ENCODE measurements around the gene ADAMTSL3.

The ADAMTSL3 gene

DNA sequence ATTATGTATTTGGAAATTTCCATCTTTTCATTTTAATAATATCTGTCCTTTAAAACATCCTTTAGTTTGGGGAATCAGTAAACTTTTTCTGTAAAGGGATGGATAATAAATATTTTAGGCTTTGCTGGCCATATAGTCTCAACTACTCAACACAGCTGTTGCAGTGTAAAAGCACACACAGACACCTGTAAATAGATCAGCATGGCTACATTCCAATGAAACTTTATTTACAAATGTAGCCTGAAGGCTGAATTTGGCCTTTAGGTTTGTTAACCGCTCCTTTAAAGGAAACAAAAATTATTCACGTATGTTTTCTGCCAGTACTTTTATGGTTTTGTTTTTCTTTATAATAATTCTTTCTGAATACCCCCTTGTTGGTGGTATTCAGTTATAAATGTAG, 184.8 kb downstream of the ADAMTSL3 start:
- DNase-seq (ENCODE audit: low read depth) = no peak

GRCh38 chr15:83842281-83842680, 188.4 kb downstream of the ADAMTSL3 start:
- DNase-seq (ENCODE audit: low read depth) = no peak

- no peak for DNase-seq (ENCODE audit: low read depth)
Observed at GRCh38 chr15:83843471-83843871, 189.5 kb downstream of the ADAMTSL3 start.

DNA sequence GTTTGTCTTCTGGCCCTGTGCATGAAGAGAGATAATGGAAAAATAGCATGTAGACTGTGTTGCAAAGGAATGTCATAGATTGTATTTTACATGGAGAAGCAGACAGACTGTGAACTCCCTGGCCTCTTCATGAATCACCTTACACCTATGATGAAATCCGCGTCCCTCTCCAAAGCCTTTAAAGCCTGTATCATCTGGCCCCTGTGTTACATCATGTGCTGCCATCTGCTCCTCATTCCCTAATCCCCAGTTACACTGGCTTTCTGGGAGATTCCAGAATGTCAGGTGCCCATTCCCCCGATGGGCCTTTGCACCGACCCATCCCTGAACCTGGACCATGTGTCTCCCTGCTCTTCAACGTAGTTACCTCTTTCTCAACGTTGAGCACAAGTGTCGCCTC, 190.8 kb downstream of the ADAMTSL3 start:
- no peak for DNase-seq (ENCODE audit: low read depth)

GRCh38 chr15:83845230-83845629, 191.3 kb downstream of the ADAMTSL3 start:
- no peak for DNase-seq (ENCODE audit: low read depth)

DNA sequence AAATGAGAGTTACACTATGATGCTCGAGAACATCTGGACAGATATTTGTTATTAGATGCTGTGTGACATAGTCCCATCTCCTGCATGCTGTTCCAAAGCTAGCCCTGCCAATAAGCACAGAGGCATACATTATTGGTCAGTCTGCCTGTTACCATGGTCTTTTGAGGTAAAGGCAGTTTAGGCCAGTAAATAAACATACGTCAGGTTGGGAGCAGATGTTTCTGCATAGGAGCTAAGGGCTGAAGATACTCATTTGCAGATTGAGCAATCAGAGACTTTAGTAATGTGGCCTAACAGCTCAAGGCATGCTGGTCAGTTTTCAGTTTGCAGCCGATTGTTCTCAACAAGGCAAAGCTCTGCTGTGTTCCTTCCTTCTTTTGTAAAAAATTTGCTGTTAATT, 192.9 kb downstream of the ADAMTSL3 start:
- DNase-seq (ENCODE audit: low read depth) = no peak

DNA sequence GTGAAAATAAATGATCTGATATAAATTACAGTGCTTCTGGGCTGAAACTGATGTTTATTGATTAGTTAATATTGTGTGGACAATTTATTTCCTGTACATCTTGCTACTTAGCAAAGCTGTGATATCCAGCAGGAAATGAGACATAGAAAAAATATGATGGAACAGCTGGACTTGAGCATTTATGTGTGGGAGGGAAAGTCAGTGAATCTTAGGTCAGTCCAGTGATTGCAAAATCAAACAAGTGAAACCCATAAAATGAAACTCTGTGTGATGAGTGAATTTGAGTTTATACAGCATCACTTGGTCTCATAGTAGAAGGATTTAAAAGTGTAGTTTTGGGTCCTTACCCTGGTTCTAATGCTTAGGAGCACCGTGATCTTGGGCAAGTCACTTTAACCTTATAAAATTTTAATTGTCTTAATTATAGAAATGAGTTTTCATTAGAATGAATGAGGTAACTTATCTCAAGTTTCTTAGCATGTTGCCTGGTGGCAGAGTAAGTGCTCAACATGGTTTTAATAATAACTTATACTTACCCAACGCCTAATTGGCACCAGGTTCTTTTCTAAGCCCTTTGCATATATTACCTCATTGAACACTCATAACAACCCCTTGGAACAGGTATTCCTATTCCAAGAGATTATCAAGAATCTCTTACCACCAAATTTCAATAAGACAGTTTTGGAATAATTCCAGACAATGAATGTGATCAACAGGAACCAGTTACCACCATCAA, 194.6 kb downstream of the ADAMTSL3 start:
- no peak for DNase-seq (ENCODE audit: low read depth)

DNA sequence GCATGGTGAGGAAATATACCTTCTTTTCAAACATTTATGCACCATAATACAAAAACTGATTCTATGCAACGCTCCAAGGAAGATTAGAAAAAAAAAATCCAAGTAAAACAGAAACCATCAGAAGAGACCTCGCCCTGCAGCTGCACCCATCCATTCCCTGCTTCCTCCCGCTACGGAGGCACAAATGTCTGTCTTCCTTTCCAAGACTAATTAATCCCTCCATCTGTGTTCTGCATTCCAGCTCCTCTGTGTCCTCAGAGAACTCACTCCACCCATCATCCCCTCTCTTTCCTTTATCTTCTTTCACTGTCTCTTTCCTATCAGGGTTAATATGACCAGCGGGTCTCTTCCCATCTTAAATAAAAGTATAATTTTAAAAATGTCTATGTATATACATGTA, 196.1 kb downstream of the ADAMTSL3 start:
- DNase-seq (ENCODE audit: low read depth) = no peak

DNA sequence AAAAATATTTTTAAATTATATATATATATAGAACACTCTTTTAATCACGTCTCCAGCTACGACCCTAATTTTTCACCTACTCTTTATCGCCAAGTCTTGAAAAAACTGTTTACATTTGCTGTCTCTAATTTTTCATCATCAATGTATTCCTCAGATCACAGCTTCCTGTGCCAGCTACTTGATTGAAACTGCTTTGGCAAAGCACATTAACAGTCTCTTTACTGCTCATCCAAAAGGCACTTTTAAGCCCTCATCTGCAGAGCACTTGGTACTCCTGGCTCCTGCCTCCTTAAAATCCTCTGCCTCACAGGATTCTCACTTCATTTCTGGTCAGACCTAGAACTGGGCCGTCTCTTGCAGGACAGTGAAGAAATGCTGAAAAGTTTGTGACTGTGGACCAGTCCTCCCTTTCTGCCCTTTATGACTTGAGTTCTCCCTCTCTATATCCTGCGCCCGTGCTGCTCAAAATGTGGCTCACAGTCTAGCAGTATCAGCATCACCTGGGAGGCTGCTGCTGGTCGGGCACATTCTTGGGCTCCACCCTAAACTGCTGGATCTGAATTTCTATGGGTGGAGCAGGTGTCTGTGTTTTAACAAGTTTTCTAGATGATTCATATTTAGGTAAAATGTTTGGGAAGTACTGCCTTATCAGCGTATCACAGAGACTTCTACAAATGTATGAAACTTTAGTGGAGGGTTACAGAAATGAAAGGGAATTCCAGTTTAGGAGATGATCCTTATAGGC, 196.8 kb downstream of the ADAMTSL3 start:
- DNase-seq (ENCODE audit: low read depth) = no peak

- no peak for DNase-seq (ENCODE audit: low read depth)
Observed at GRCh38 chr15:83853232-83853631, 199.3 kb downstream of the ADAMTSL3 start.

- no peak for DNase-seq (ENCODE audit: low read depth)
Observed at GRCh38 chr15:83854321-83854720, 200.4 kb downstream of the ADAMTSL3 start.

DNA sequence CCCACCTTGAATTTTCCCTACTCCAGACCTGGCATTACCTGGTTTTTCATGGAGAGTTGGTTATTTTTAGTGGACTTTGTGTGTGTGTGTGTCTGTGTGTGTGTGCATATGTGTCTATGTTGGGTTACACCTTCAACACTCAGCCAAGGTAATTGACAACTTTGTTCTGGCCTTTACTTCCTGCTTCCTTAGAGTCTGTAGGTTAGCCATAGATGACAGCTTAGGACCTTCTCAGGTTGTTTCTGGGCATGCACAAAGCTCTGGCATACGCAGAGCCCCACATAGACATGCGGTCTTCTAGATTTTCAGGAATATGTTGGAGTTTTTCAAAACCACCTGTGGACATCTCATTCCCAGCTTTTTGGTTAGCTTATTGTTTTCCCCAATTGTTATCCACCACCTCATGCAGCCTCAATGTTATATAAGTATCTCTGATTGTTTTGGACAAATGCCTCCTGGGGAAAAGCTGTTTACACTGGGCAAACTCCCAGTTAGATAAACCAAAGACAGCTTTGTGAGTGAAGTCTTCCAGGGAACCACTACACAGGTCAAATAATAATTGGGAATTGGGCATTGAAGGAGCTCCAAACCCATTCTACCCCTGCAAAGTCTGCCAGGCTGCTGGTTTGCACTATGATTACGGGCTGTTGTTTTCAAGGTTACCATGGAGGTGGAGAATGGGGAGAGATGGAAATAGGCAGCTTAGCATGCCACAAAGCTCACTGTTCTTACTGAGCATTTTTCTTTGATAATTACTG, 201.2 kb downstream of the ADAMTSL3 start:
- DNase-seq (ENCODE audit: low read depth) = no peak

GRCh38 chr15:83855956-83856355, 202.0 kb downstream of the ADAMTSL3 start:
- DNase-seq (ENCODE audit: low read depth) = no peak

DNA sequence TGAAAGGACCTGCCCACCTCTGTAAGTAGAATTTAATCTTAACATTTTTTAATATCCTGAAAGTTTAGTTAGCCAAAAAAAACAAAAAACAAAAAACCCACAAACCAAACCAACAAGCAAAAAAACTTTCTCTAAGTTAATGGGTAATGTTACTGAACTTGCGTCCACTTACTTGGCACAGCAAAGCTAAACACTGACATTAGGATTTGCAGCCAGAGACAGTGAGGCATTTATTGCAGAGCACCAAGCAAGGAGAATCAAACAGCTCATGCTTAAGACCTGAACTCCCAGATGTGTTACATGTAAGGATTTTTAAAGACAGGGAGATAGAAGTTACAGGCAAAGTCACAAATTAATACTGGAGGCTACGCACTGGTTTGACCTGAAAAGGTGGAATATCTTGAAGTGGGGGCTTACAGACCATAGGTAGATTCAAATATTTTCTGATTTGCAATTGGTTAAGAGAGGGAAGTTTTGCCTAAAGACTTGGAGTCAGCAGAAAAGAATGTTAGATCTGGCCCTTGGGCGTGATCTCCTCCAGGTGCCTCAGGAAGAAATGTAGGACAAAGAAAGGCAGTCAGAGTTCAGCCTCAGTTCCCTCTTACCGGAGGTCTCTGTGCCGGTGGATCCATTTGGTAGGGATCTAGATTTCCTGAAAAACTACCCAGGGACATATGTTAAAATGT, 205.0 kb downstream of the ADAMTSL3 start:
- no peak for DNase-seq (ENCODE audit: low read depth)

DNA sequence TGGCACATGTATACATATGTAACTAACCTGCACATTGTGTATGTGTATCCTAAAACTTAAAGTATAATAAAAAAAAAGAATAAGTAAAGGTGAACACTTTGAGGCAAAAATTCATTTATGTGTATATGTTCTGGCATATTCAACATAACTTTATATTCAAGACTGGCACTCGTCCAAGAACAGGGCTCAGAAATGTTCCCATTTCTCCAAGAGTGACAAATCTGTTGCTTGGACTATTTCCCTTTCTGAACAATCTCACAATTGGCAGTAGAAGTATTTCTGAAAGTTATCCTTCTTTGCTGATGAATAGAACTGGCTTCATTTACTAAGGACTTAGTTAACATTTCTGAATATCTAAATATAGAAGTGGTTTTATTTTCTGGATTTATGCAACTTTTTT, 212.8 kb downstream of the ADAMTSL3 start:
- no peak for DNase-seq (ENCODE audit: low read depth)

DNA sequence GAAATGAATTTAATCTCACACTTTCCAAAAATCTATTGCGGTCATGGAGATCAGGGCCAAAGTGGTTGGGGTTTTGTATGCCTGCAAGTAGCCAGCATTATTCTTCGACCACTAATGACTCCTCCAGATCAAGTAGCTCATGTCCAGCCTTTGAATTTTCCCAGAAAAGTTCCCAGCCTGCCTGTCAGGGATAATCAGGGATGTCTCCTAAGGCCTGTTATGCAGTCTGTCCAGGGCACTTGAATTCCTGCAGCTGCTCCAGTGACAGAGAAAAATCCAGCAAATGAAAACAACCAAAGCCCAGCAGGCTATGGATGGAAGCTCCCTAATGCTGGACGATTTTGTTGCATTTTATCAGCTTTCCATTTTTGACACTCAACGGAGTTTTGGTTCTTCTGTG, 215.4 kb downstream of the ADAMTSL3 start:
- no peak for DNase-seq (ENCODE audit: low read depth)

GRCh38 chr15:83871808-83872559, 218.1 kb downstream of the ADAMTSL3 start:
- DNase-seq (ENCODE audit: low read depth) = no peak

DNA sequence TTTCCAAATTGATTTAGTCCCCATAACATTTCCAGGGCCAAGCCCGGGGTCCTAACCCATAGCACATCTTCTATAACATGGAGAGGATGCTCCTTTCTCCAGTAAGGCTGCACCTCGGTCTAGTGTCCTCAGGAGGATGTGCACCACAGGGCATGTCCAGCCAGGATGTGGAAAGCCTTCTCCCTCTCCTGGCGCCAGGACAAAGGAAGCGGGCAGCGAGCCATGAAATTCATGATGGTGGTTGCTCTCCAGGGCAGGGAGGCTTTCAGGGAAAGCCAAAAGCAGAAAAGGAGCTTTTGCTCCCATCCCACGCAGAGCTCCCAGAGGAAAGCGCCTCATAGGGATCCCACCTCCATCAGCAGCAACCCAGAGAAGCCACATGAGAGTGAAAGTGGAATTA, 220.0 kb downstream of the ADAMTSL3 start:
- no peak for DNase-seq (ENCODE audit: low read depth)

- no peak for DNase-seq (ENCODE audit: low read depth)
Observed at GRCh38 chr15:83880529-83880928, 226.6 kb downstream of the ADAMTSL3 start.

DNA sequence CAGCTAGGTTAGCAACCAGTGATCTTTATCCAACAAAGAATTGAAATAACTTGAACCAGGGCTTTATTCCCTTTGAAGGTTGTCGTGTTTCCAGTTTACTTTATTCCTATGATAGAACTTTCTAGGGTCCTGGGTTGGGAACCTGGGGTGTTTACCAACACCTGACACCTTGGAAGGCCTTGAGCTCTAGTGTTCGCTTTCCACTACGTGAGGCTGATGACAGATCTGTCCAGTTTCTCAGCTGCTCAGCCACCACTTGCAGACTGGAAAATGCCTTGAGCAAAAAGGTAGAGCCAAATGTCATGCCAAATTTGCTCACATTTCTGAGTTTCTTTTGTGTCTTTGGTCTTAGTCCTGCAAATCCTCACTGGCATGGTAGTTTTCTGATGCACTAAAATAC, 227.2 kb downstream of the ADAMTSL3 start:
- no peak for DNase-seq (ENCODE audit: low read depth)

GRCh38 chr15:83886321-83886720, 232.4 kb downstream of the ADAMTSL3 start:
- no peak for DNase-seq (ENCODE audit: low read depth)

DNA sequence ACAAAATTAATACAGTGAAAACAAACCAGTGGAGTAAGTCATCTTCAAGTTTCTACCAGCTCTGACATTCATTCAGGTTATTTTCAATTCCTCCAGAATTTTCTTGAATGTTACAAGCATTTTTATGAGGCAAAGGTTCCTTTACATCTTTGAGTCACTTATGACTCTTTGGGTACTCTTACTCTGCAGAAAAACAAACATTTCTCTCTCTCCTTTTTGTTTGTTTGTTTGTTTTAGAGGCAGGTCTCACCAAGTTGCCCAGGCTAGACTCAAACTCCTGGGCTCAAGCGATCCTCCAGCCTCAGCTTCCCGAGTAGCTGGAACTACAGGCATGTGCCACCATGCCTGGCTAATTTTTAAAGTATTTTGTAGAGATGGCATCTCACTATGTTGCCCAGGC, 233.5 kb downstream of the ADAMTSL3 start:
- DNase-seq (ENCODE audit: low read depth) = no peak
